NOMO-1 treated with DMSO at 0.1 percent for 48 hours (cell line): ENCODE data around the gene BCL7A.
"Not testable (repeated sequence)": the region's sequence is repeated elsewhere in the genome, so short reads cannot be mapped to it uniquely, and the experiment has no call there.

Experiments
- DNase-seq: peaks from one replicate; lab custom pipeline; 2025; ENCODE audit not compliant: unreplicated experiment; lab: John Stamatoyannopoulos, UW

The BCL7A gene

DNA sequence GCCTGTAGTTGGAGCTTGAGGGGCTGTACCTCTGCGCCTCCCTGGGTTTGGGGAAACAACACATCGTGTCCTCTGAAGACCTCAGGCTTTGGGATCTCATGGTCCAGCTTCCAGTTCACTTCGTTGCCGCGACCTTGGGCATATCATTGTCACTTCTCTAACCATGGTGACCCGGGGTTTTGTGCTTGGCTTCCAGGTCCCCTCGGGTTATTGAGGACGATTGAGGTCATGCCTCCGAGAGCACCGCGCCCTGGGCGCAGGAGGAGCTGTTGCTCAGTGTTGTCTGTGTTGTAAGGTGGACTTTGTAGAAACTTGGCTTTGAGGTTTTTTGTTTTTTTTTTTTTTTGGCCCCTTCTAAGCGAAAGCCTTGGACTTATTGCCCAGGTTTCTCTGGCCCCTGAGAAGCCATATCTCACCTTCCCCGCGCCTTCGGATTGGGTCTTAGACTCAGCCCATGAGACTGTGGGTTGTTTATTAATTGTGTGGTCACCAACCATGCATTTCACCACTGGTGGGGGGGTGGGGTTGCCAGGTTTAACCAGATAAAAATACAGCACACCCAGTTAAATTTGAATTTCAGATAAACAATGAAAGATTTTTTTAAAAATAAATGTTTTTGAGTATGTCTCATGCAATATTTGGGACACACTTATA is 2.6 kb downstream of the BCL7A start:
- DNase-seq = no peak

GRCh38 chr12:122026706-122027333 is 5.1 kb downstream of the BCL7A start:
- DNase-seq = no peak

GRCh38 chr12:122028165-122028904 is 6.7 kb downstream of the BCL7A start:
- DNase-seq = no peak

- no peak for DNase-seq
Measured at GRCh38 chr12:122028905-122029560, 7.3 kb downstream of the BCL7A start.

- no peak for DNase-seq
Measured at GRCh38 chr12:122029620-122030423, 8.1 kb downstream of the BCL7A start.

DNA sequence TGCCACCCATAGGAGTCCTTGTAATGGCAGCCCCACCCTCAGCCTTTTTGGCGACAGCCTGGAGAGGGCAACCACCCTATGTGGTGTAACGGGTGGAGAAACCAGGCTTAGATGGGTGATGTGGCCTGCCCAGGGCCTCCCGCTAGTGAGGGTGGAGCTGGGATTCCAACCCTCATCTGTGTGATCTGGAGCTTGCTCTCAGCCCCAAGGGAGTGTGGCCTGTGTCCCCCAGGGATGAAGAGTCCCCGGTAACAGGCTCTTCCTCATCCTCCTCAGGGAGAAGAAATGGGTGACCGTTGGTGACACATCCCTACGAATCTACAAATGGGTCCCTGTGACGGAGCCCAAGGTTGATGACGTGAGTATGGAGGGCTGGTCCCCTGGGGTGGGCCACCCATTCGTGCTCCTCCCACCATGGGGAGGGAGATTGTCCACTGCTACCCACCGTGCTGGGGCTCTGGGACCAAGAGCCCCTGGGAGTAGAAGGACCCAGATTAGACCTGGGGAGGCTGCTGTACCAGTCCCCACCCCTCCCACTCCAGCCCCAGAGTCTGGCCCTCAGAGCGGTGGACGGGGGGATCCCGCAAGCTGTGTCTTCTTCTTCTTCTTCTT is 8.8 kb downstream of the BCL7A start:
- no peak for DNase-seq

DNA sequence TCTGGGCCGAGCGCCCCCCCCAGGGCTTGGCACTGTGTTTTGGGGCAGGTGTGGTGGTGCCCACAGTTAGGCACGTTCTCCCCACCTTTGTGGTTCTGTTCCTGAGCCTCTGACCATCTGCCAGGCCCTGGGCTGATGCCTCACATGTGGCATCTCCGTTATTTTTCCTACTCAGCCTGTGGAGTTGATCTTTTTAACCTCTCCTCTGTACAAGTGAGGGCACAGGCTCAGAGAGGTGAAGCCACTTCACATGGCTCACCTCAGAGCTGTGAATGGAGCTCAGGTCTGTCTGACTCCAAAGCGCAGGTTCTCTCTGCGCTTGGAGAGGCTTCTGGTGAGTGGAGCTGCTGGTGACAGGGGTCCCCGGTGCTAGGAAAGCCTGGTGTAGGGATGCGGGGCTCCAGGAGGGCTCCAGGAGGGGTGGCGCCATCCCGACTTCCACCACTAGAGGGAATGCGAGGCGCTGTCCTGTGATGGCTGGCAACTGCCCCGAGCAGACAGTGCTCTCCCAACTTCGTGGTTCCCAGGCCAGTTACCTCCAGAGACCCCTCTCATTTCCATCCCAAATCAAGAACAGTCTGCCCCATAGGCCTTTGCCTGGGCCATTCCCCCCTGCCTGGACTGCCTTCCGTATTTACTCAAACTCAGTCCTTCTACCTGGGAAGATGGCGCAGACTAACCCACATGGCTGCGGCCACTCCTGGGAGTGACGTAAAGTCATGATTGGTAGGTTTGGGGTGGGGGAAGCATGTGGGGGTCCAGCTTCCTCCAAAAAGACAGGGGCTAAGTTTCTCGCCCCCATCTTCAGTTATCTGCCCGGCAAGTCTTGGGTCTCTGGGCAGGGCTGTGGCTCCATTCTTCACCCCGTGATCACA is 9.9 kb downstream of the BCL7A start:
- DNase-seq = no peak

- no peak for DNase-seq
Measured at GRCh38 chr12:122032580-122032979, 10.9 kb downstream of the BCL7A start.

DNA sequence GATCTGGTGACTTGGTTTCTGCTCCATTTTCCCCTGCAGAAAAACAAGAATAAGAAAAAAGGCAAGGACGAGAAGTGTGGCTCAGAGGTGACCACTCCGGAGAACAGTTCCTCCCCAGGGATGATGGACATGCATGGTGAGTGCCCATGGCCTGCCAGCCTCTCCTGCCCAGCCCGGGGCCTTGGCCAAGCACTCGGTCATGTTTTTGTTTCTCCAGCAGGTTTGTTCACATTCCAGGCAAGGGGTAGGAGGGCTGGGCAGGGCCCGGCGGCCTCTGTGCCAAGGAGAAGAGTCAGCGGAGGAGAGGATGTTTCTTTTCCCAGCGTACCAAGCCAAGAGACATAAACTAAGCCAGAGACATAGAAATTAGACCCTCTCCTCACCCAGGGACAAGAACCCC is 13.6 kb downstream of the BCL7A start:
- DNase-seq = no peak

DNA sequence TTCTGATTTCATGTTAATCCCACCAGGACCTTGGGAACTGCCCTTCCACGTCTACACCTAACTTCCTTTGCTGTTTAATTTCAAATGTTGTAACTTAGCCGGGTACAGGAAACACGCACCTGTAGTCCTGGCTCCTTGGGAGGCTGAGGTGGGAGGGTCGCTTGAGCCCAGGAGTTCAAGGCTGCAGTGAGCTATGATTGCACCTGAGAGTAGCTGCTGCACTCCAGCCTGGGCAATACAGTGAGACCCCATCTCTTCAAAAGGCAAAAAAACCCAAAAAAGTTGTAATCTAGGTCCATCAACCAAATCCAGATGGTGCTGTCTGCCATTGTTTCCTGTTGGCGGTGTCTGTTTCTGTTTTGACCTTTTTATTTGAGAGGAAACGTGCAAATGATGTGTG is 14.5 kb downstream of the BCL7A start:
- DNase-seq = no peak

DNA sequence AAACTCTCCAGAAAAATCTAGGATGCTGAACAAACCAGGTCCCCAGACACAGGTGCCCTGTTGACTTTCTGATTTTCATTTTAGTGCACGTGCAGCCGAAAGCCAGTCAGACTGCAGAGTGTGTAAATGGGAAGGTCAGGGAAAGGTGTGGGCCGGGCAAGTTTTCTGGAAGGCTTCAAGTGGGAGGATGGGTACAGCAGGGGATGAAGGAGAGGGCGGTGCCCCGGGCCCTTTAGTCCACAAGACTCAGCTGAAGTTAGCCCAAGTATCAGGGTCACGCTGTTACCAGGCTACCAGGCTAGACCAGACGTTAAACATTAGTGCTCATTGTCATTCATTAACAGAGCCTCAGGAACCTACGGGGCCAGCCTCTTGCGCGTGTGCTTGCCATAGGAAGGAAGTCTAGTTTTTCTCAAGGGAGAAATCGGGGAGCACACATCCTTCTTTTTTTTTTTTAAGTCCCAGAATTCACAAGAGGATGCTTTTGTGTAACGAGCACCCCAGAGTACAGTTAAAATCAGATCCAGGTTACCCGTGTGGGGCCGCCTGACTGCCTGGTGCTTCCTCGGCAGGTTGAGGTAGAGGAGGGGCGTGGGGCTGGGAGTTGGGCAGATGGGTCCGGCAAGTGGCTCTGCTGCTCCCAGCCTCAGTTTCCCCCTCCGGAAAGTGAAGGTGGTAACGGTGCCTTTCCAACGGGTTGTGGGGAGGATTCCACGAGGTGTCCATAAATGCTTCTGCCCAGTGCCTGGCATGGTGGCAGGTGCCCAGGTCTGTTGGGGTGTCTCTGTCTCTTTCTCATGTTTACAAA is 19.1 kb downstream of the BCL7A start:
- no peak for DNase-seq

GRCh38 chr12:122041458-122041857 is 19.8 kb downstream of the BCL7A start:
- not testable (repeated sequence) for DNase-seq

DNA sequence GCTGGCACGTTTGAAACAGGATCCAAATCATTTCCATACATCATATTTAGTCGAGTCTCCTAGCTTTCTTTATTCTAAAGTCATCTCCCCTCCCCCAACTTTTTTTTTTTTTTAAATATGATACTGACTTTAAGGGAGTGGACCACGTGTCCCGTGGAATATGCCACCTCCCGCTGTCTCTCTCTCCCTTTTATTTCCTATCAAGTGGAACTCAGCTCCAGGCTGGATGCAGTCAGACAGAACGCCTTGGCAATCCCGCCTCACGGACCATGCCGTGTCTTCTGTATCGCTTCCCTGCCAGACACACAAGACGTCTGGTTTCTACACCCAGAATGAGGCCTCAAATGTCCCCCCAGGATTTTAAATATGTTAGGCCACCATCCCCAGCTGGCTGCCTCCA is 21.2 kb downstream of the BCL7A start:
- DNase-seq = no peak

DNA sequence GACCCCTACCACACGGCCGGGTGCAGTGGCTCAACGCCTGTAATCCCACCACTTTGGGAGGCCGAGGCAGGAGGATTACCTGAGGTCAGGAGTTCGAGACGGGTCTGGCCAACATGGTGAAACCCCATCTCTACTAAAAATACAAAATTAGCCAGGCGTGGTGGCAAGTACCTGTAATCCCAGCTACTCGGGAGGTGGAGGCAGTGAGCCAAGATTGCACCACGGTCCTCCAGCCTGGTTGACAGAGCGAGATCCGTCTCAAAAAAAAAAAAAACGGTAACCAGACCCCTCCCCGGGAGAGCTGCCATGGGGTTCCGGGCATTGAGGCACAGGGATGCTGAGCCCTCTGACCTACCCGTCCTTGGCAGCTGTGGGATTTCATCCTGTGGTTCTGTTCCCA is 21.8 kb downstream of the BCL7A start:
- no peak for DNase-seq

- no peak for DNase-seq
Measured at GRCh38 chr12:122045262-122045661, 23.6 kb downstream of the BCL7A start.

DNA sequence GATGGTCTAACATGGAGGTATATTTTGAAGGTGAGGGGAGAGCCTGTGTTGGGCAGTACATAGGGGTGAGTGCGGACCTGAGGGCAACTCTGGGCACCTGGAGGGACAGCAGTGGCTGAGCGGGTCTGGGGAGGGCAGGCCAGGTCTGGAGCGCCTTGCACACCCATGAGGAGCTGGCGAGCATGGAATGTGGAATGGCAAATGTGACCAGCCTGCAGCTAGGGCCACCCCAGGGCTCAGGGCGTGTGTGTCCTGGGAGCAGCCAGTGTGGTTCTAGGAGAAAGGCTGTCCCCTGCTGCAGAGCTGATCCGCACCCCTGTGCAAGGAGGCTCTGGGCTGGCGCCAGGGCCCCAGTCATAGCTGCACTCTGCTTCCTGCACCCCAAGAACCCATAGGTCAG is 24.5 kb downstream of the BCL7A start:
- no peak for DNase-seq

DNA sequence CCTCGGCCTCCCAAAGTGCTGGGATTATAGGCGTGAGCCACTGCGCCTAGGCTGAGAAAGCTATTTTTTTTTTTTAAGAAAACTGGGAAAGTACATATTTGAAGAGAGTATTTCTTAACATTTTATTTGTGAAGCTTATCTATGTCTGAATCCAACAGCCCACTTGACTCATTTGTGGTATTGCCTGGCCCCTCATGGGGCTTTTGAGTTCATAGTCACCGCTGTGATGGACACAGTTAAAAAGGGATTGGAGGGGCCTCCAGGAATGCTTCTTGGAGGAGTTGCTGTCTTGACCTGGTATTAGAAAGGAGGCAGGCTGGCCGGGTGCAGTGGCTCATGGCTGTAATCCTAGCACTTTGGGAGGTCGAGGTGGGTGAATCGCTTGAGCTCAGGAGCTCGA is 26.5 kb downstream of the BCL7A start:
- DNase-seq = no peak

DNA sequence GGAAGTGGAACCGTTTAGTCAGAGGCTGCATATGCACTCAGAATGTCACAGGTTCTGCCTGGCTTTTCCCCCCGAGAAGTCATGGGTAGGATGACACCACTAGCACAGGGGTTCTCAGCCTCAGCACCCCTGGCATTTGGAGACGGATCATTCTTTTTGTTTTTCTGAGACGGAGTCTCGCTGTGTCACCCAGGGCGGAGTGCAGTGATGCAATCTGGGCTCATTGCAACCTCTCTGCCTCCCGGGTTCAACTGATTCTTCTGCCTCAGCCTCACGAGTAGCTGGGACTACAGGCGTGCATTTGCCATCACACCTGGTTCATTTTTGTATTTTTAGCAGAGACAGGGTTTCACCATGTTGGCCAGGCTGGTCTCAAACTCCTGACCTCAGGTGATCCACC is 28.1 kb downstream of the BCL7A start:
- DNase-seq = no peak

- DNase-seq = no peak
Measured at GRCh38 chr12:122050706-122051105, 29.0 kb downstream of the BCL7A start.
